Caco-2 (cell line): ENCODE results near the gene SIRPB2. TPM values are rescaled to one million over a fixed set of nuclear protein-coding genes. Genes with fewer than 3 reads are reported as not detected.

Experiments
- BruUV-seq: library from RNA; stranded (reverse); fragments of 400-500 nt; replicated peaks from 2 replicates; lab custom pipeline; 2021; lab: Mats Ljungman, UMichigan
- CTCF ChIA-PET: fragments of 300-600 bp; sonication (Branson Sonifier 250); formaldehyde crosslinking; loops from one replicate; lab custom pipeline; 2022; ENCODE audit warnings: antibody characterized with exemption; lab: Charles Lee
- POLR2A ChIA-PET: fragments of 300-600 bp; sonication (Branson Sonifier 250); formaldehyde crosslinking; loops from one replicate; lab custom pipeline; 2022; ENCODE audit warnings: antibody characterized with exemption; lab: Charles Lee
- DNase-seq, 2 experiments: peaks; one replicate each; pipeline versions ENCODE4 v3.0.0 to v3.0.0-alpha.2; 2020 to 2022
- H3K27me3 ChIP-seq: replicated peaks from 2 replicates; pipeline ENCODE4 v1.6.0; 2011; ENCODE audit warnings: low read length; ENCODE audit not compliant: control insufficient read depth, insufficient read depth
- H3K36me3 ChIP-seq: 2 replicates; pipeline ENCODE4 v1.5.1; 2011; ENCODE audit warnings: low read length; ENCODE audit not compliant: control insufficient read depth, insufficient read depth
- H3K4me1 ChIP-seq: fragments of 250-450 bp; sonication (Bioruptor Pico); 2 replicates; pipeline ENCODE4 v1.5.1; 2020; ENCODE audit warnings: mild to moderate bottlenecking
- H3K4me3 ChIP-seq: 2 replicates; pipeline ENCODE4 v1.5.1; 2011; ENCODE audit warnings: low read depth, mild to moderate bottlenecking, control low read depth, low read length
- H3K9me3 ChIP-seq: fragments of 250-450 bp; sonication (Bioruptor Pico); 2 replicates; pipeline ENCODE4 v1.5.1; 2020; ENCODE audit warnings: mild to moderate bottlenecking, moderate library complexity
- H3K27ac Mint-ChIP-seq: one replicate; pipeline ENCODE4 v1.8.0; 2022; ENCODE audit warnings: mixed read lengths; ENCODE audit not compliant: unreplicated experiment
- H3K27me3 Mint-ChIP-seq: one replicate; pipeline ENCODE4 v1.8.0; 2022; ENCODE audit warnings: mixed read lengths; ENCODE audit not compliant: insufficient read depth, unreplicated experiment
- H3K36me3 Mint-ChIP-seq: one replicate; pipeline ENCODE4 v1.8.0; 2022; ENCODE audit warnings: mild to moderate bottlenecking, mixed read lengths; ENCODE audit not compliant: insufficient read depth, unreplicated experiment
- H3K4me1 Mint-ChIP-seq: one replicate; pipeline ENCODE4 v1.8.0; 2022; ENCODE audit warnings: low read depth, mixed read lengths; ENCODE audit not compliant: unreplicated experiment
- H3K4me3 Mint-ChIP-seq: one replicate; pipeline ENCODE4 v1.8.0; 2022; ENCODE audit warnings: mild to moderate bottlenecking, moderate library complexity, mixed read lengths; ENCODE audit not compliant: unreplicated experiment
- H3K9me3 Mint-ChIP-seq: one replicate; pipeline ENCODE4 v1.8.0; 2022; ENCODE audit warnings: mixed read lengths; ENCODE audit not compliant: unreplicated experiment
- CTCF ChIP-seq, 2 experiments: fragments of 200-600 bp in 1 of 2; IDR thresholded peaks; 1 replicate in 1 of 2; 2 replicates in 1 of 2; pipeline versions ENCODE4 v1.5.1 to v1.8.0; 2011 to 2022; ENCODE audit warnings: antibody characterized with exemption in 1 of 2, control low read depth in 1 of 2, inconsistent platforms in 1 of 2, low read depth in 1 of 2, low read length in 1 of 2, mild to moderate bottlenecking in 1 of 2, moderate library complexity in 1 of 2; ENCODE audit not compliant: insufficient read depth in 1 of 2, severe bottlenecking in 1 of 2, unreplicated experiment in 1 of 2
- intact Hi-C: fragments of 100-400 bp; cut with micrococcal nuclease; formaldehyde crosslinking; loops from one replicate; pipeline ENCODE4 v1.10.0; 2022; ENCODE audit not compliant: unreplicated experiment
- total RNA-seq: library from RNA; stranded (reverse); gene quantifications from 2 replicates; pipeline ENCODE4 v1.2.3, GENCODE V29; 2022

Gene SIRPB2
- total RNA-seq, 1 experiment from 2014 or later: not detected

- Histone ChIP-seq H3K9me3 (no peaks in the 10 kb centered on the region), H3K27me3 (no peaks in the 10 kb centered on the region), H3K4me3 (no peak overlapping the region), H3K4me1 (no peaks in the 10 kb centered on the region), H3K36me3 (no peaks in the 10 kb centered on the region)
- no peaks in the 10 kb centered on the region for H3K36me3 Mint-ChIP-seq
- no peaks in the 10 kb centered on the region for H3K4me1 Mint-ChIP-seq
- CTCF ChIA-PET: no interaction called here
- H3K9me3 Mint-ChIP-seq: no peaks in the 10 kb centered on the region
- POLR2A ChIA-PET: no interaction called here
- H3K27me3 Mint-ChIP-seq: peaks cover 7% of the 10 kb centered on the region
- H3K27ac Mint-ChIP-seq: no peak overlapping the region
- no peak for TF ChIP-seq CTCF (IDR thresholded peaks at IDR 0.05; ENCODE audit: insufficient read depth in 1 of 2, low read depth in 1 of 2, low read length in 1 of 2, severe bottlenecking in 1 of 2, unreplicated experiment in 1 of 2)
- no peak overlapping the region for H3K4me3 Mint-ChIP-seq
- DNase-seq: no peak
- BruUV-seq: no TSS peak
- intact Hi-C loops: no loop called here
These were observed 62.0 kb downstream of the SIRPB2 start for GRCh38 chr20:1429143-1429728.

- H3K36me3 ChIP-seq: no peaks in the 10 kb centered on the region
- peaks cover 7% of the 10 kb centered on the region for H3K27me3 Mint-ChIP-seq
- CTCF ChIA-PET: no interaction called here
- H3K4me3 Mint-ChIP-seq: no peak overlapping the region
- no TSS peak for BruUV-seq
- intact Hi-C loops: no loop called here
- H3K27ac Mint-ChIP-seq: no peak overlapping the region
- DNase-seq: no peak
- H3K4me3 ChIP-seq: no peak overlapping the region
- TF ChIP-seq CTCF (IDR thresholded peaks at IDR 0.05; ENCODE audit: insufficient read depth in 1 of 2, low read depth in 1 of 2, low read length in 1 of 2, severe bottlenecking in 1 of 2, unreplicated experiment in 1 of 2): peak in 1 of 2 experiments; percentile 21
- no peaks in the 10 kb centered on the region for H3K36me3 Mint-ChIP-seq
- POLR2A ChIA-PET: no interaction called here
- no peaks in the 10 kb centered on the region for H3K4me1 Mint-ChIP-seq
- H3K9me3 ChIP-seq: no peaks in the 10 kb centered on the region
- no peaks in the 10 kb centered on the region for H3K9me3 Mint-ChIP-seq
- H3K4me1 ChIP-seq: no peaks in the 10 kb centered on the region
- H3K27me3 ChIP-seq: no peaks in the 10 kb centered on the region
These were observed 63.7 kb downstream of the SIRPB2 start for GRCh38 chr20:1427457-1428054.

GRCh38 chr20:1426231-1426849 is 64.9 kb downstream of the SIRPB2 start:
- H3K4me1 ChIP-seq: no peaks in the 10 kb centered on the region
- H3K4me3 ChIP-seq: no peak overlapping the region
- no peaks in the 10 kb centered on the region for H3K27me3 Mint-ChIP-seq
- no peaks in the 10 kb centered on the region for H3K9me3 Mint-ChIP-seq
- no peaks in the 10 kb centered on the region for H3K9me3 ChIP-seq
- H3K4me1 Mint-ChIP-seq: no peaks in the 10 kb centered on the region
- no peak for TF ChIP-seq CTCF (IDR thresholded peaks at IDR 0.05; ENCODE audit: insufficient read depth in 1 of 2, low read depth in 1 of 2, low read length in 1 of 2, severe bottlenecking in 1 of 2, unreplicated experiment in 1 of 2)
- ChIA-PET CTCF (no interaction called here), POLR2A (no interaction called here)
- no peak for DNase-seq
- intact Hi-C loops: no loop called here
- no peak overlapping the region for H3K4me3 Mint-ChIP-seq
- no TSS peak for BruUV-seq
- no peaks in the 10 kb centered on the region for H3K36me3 ChIP-seq
- no peak overlapping the region for H3K27ac Mint-ChIP-seq
- no peaks in the 10 kb centered on the region for H3K36me3 Mint-ChIP-seq
- no peaks in the 10 kb centered on the region for H3K27me3 ChIP-seq

Other genes with a start within 250 kb of the SIRPB2 start
- gene SNPH, start 225.1 kb downstream of the SIRPB2 start, total RNA-seq: 0.28 and 0.36 TPM in 2 replicates
- gene SDCBP2, start 162.3 kb downstream of the SIRPB2 start, total RNA-seq: 1.4 and 2.0 TPM in 2 replicates
- 220 and 228 TPM in 2 replicates for gene FKBP1A, start 98.4 kb downstream of the SIRPB2 start, total RNA-seq
- gene NSFL1C, start 24.6 kb downstream of the SIRPB2 start, total RNA-seq: 104 and 119 TPM in 2 replicates
- not detected in 2 replicates for gene SIRPD, start 66.3 kb upstream of the SIRPB2 start, total RNA-seq
- gene SIRPB1, start 128.6 kb upstream of the SIRPB2 start, total RNA-seq: not detected in 2 replicates
- not detected in 2 replicates for gene SIRPG, start 166.4 kb upstream of the SIRPB2 start, total RNA-seq